ENCODE measurements around the gene DIS3L.
"Not testable (repeated sequence)": the region's sequence is repeated elsewhere in the genome, so short reads cannot be mapped to it uniquely, and the experiment has no call there.

Gene DIS3L

DNA sequence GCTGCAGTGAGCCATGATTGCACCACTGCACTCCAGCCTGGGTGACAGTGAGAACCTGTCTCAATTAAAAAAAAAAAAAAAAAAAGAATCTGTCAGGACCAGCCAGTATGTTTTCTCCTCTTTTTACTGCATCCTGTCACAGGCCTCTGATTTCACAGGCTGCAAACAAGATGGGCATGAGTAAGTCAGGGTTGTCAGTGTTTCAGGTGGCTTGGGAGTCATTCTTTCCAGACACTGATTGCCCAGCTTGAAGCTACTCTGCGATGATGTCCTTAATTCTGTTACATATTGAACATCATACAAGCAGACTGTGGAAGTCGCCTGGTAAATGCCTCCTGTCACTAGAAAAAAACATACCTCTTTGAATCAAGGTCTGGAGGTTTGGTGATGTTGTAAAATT is 18.8 kb downstream of the DIS3L start:
- DNase-seq (ENCODE audit: low read depth): no peak

DNA sequence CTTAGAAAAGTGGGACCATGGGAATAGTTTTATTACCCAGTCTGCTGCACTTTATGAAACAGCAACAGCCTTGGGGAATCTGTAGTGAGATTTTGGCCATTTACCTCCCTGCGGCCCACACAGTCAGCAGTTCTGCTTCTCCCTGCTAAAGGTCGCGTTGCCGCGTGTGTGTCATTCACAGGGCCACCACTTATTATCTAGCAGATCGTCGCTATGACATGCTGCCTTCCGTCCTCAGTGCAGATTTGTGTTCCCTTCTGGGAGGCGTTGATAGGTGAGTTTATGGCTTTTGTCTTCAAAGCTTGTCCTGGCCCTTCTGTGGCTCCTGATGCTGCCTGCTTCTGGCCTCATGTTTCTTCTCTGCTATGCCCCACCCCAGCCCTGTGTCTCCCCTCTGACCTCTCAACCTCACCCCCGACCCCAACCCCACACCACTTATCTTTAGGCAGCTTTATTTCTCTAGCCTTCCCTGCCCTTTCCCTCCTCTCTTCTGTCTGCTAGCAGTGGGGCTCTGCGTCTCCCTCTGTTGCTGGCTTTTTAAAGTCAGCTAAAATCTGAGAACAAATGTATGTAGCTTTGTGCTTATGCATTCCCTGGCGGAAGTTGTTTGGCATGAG is 30.1 kb downstream of the DIS3L start:
- no peak for DNase-seq (ENCODE audit: low read depth)

DNA sequence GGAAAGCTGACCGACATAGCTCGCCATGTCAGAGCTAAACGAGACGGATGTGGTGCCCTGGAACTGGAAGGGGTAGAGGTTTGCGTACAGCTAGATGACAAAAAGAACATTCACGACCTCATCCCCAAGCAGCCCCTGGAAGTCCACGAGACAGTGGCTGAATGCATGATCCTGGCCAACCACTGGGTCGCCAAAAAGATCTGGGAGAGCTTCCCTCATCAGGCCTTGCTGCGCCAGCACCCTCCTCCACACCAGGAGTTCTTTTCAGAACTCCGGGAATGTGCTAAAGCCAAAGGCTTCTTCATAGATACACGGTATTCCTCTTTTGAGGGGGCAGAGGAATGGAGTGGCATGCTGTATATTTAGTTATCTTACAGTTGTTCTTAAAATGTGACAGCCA is 32.7 kb downstream of the DIS3L start:
- DNase-seq (ENCODE audit: low read depth): no peak

DNA sequence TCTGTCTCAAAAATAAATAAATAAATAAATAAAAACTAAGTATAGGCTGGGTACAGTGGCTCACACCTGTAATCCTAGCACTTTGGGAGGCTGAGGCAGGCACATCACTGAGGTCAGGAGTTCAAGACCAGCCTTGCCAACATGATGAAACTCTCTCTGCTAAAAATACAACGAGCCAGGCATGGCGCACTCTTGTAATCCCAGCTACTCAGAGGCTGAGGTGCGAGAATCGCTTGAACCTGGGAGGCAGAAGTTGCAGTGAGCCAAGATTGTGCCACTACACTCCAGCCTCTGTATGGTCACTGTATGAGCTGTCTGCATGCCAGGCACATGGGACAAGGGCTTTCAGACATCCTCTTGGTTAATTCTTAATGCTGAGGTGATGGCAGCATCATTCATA is 34.4 kb downstream of the DIS3L start:
- DNase-seq (ENCODE audit: low read depth): no peak

DNA sequence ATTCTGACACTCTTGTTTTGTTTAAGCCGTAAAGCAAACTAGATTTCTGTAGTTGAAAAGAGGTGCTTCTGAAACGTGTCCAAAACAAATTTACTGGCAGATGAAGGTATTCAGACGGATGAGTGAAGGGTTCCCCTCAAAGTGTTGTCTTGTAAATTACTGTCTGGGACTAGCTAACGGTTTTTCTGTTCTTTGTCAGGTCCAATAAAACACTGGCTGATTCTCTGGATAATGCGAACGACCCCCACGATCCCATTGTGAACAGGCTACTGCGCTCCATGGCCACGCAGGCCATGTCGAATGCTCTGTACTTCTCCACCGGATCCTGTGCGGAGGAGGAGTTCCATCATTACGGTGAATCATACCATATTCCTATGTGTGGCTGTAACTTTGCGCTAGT is 35.4 kb downstream of the DIS3L start:
- no peak for DNase-seq (ENCODE audit: low read depth)

DNA sequence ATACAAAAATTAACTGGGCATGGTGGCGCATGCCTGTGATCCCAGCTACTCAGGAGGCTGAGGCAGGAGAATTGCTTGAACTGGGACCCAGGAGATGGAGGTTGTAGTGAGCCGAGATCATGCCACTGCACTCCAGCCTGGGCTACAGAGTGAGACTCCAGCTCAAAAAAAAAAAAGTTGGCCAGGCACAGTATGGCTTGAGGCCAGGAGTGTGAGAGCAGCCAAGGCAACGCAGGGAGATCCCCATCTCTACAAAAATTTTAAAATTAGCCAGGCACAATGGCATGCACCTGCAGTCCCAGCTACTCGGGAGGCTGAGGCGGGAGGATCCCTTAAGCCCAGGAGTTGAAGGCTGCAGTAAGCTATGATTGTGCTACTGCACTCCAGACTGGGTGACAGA is 55.2 kb downstream of the DIS3L start:
- not testable (repeated sequence) for DNase-seq (ENCODE audit: low read depth)

DNA sequence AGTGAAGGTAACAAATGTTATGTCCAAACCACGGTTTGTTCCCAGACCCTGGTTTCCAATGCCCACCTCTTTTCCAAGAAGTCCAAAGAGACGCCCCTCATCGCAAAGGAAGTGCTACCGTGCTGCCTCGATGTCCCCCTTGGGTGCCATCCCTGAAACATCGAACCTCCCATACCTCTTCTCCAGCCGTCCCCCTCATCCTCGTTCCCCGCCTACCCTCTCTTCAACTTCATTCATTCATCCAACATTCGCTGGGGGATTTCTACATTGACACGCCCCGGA is 62.6 kb downstream of the DIS3L start:
- DNase-seq (ENCODE audit: low read depth): no peak

DNA sequence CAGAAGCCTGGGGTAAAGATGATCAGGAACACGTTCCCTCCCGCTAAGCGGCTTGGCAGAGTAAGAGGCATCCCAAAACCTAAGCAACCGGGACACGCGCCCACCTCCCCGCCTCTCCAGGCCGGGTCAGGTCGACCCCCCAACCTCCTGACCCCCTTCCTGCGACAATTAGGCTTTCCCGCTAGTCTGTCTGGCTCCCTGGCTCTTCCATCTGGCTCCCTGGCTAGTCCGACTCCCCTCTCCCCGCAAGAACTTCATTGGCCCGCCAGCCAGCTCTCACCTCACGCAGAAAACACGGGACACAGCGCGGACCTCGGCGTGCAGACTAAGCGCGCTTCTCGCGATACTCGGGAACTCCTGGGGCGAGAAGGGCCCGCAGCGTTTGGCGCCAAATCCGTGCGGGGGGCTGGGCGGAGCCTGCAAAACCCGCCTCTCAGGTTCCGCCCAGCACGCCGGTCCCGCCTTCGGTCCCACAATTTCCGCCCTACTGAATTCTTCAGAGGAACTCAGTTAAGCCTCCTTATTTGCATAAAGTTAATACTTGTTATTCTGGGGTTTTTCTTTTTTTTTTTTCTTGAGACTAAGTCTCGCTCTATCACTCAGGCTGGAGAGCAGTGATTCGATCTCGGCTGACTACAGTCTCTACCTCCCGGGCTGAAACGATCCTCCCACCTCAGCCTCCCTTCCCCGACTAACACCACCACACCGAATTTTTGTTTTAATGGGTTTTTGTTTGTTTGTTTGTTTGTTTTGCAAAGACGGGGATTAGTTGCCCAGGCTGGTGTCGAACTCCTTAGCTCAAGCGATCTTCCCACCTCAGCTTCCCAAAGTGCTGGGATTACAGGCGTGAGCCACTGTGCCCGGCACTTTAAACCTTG is 63.2 kb downstream of the DIS3L start, which contains the start of gene TIPIN:
TIPIN (minus strand) TSS at position 327 of the 878 bp plus-strand sequence. CDS start 3,738 bp downstream, outside the sequence.
- peak; percentile 65 for DNase-seq (ENCODE audit: low read depth)

DNA sequence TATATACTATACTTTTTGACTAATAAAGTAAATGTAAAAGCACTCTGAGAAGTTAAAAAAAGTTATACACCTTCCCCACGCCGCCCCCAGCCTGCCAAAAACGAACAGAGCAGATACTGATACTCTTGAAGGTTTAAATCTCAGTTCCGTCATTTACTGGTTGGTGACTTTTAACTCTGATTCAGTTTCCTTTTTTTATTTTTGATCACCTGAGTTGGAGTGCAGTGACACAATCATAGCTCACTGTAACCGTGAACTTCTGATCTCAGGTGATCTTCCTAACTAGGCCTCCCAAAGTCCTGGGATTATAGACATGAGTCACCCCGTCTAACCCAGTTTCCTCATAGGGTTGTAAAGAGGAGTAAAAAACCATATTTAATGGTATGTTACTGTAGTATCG is 66.4 kb downstream of the DIS3L start:
- no peak for DNase-seq (ENCODE audit: low read depth)

DNA sequence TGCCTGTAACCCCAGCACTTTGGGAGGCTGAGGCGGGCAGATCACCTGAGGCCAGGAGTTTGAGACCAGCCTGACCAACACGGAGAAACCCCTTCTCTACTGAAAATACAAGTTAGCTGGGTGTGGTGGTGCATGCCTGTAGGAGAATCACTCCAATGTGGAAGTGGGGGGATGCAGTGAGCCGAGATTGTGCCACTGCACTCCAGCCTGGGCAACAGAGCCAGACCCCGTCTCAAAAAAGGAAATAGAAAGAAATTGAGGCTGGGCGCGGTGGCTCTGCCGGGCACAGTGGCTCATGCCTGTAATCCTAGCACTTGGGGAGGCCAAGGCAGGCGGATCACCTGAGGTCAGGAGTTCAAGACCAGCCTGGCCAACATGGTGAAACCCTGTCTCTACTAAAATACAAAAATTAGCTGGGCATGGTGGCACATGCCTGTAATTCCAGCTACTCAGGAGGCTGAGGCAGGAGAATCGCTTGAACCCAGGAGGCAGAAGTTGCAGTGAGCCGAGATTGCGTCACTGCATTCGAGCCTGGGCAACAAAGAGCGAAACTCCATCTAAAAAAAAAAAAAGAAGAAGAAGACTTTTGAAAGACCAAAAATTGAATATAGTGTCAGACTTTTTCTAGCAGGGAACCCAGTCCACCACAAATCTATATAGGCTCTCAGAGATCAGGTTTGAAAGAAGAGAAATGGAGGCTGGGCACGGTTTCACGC is 68.5 kb downstream of the DIS3L start:
- not testable (repeated sequence) for DNase-seq (ENCODE audit: low read depth)

DNA sequence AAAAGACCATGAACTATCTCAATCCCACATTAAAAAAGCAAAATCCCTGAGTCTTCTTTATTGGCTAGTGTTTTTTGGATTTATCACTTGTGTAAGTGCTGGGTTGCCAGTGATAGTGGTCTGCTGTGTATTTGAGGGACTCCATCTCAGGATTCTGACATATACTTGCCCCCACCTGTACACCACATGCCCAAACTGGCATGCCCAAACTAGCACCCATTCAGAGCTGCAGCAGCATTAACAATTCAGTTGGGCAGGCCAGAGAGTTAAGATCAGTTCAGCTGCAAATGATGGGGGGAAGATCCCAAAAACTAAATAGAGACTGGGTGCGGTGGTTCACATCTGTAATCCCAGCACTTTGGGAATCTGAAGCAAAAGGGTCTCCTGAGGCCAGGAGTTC is 69.4 kb downstream of the DIS3L start:
- no peak for DNase-seq (ENCODE audit: low read depth)

DNA sequence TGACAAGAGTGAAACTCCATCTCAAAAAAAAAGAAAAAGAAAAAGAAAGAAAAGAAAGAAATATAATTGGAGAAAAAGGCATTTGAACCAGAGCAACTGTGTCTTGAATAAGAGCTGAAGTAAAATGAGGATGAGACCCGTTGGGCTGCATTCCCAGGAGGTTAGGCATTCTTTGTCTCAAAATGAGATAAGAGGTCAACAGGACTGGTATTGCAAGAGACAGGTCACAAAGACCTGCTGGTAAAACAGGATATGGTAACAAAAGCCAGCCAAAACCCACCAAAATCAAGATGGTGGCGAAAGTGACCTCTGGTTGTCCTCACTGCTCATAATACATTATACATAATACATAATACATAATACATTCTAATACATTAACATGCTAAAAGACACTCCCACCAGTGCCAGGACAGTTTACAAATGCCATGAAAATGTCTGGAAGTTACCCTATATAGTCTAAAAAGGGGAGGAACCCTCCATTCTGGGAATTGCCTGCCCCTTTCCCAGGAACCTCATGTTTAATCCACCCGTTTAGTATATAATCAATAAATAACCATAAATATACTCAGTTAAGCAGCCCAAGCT is 71.7 kb downstream of the DIS3L start:
- no peak for DNase-seq (ENCODE audit: low read depth)

DNA sequence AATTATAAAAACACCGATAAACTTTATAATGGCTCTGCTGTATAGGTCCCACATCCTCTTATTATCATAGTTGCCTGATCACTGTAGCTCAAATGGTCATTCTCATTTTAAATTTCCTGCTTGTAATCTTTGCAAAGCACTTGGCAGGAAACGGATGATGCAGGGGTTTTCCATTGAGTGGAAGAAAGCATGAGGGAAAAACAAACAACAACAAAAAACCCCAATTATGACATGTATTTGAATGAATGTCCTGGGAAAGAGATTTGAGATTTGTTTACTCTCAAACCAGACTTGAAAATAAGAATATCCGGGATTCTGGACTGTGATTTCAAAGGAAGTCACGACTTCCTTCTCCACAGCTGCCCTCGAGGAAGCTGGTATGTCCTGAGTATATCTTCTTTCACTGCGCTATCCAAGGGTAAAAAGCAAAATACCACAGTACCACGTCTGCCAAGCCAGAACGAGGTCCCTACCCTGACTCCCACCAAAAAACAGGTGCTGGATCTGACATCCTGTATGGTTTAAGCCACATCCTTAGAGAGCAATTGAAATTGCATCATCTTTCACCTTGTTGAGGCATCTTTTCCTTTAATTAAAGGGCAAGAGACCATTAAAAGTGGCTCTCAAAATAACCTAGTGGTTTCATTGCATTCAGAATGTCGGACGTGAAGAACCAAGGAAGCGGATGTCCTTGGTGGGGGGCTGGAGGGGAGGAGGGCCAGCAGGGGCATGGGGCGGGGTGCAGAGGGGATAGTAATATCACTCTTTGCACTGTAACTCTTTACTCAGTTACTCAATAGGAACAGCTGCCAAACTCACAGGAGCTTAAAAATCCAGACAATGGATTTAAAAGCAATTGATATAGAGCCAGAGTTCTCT is 76.6 kb downstream of the DIS3L start:
- DNase-seq (ENCODE audit: low read depth): no peak

DNA sequence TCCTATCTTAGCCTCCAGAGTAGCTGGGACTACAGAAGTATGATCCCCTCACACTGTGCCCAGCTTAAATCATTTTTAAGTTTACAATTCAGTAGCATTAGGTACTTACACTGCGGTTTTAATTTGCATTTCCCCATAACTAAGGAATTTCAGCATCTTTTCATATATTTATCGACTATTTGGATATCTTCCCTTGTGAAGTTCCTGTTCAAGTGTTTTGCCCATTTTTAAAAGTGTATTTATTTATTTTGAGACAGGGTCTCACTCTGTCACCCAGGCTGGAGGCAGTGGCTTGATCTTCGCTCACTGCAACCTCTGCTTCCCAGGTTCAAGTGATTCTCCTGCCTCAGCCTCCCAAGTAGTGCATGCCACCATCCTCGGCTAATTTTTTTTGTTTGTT is 80.8 kb downstream of the DIS3L start:
- DNase-seq (ENCODE audit: low read depth): no peak

DNA sequence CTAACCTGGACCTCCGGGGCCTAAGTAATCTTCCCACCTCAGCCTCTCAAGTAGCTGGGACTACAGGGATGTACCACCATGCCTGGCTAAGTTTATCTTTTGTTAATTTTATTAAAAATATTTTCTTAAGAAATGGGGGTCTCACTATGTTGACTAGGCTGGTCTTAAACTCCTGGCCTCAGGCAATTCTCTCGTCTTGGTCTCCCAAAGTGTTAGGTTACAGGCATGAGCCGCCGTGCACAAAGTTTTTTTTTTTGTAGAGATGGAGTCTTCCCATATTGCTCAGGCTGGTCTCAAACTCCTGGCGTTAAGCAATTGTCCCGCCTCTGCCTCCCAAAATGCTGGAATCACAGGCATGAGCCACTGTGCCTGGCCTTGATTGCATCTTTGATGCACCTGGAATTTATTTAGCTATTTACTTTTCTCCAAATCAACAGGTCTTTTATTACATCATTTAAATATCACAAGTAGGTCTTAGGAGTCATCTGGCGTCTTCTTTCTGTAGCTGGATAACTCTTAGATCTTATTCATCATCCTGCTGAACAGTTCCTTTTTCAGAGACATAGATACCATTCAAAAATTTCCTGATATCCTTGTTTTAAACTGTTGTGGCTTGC is 85.6 kb downstream of the DIS3L start:
- DNase-seq (ENCODE audit: low read depth): no peak

DNA sequence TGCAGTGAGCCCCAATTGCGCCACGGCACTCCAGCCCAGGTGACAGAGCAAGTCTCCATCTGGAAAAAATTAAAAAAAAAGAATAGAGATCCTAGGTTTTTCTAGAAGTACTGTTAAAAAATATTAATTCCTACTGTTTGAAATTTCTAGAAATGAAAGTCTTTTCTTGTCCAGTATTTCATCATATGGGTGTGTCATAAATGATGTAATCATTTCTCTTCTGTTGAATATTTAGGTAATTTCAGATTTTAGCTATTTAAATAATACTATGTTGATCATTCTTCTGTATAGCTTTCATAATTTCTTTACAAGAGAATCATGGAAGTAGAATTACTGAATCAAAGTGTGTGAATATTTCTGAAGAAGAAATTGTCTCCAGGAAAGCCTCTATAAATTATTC is 88.0 kb downstream of the DIS3L start:
- not testable (repeated sequence) for DNase-seq (ENCODE audit: low read depth)

All from GM04503 (cell line).